ENCODE results near the gene TRIM72.
"Not testable (repeated sequence)": the region's sequence is repeated elsewhere in the genome, so short reads cannot be mapped to it uniquely, and the experiment has no call there.

Gene TRIM72, protein sequence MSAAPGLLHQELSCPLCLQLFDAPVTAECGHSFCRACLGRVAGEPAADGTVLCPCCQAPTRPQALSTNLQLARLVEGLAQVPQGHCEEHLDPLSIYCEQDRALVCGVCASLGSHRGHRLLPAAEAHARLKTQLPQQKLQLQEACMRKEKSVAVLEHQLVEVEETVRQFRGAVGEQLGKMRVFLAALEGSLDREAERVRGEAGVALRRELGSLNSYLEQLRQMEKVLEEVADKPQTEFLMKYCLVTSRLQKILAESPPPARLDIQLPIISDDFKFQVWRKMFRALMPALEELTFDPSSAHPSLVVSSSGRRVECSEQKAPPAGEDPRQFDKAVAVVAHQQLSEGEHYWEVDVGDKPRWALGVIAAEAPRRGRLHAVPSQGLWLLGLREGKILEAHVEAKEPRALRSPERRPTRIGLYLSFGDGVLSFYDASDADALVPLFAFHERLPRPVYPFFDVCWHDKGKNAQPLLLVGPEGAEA

GRCh38 chr16:31213877-31214707 is at the start of gene TRIM72:
TSS of gene TRIM72 (plus strand) at chr16:31214119. CDS start at chr16:31214739, 620 bp downstream.
- DNase-seq = no peak

- DNase-seq = no peak
These were observed 46.6 kb upstream of the TRIM72 start for GRCh38 chr16:31167315-31167714.

DNA sequence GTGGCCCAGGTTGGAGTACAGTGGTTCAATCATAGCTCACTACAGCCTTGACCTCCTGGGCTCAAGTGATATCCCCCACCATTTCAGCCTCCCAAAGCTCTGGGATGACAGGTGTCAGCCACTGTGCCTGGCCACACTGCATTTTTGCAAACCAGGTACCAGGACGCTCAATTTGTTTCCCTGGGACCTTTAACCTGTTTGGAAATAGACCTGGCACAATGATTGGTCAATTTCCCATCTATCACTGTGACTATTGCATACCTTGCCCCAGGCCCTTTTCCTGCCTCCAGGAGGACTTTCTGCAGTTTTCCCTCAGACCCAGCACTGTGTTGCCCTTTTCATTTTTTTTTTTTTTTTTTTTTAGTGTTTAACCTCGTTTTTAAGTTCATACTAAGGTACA is 45.1 kb upstream of the TRIM72 start:
- DNase-seq = no peak

- DNase-seq = not testable (repeated sequence)
These were observed 43.9 kb upstream of the TRIM72 start for GRCh38 chr16:31170048-31170447.

GRCh38 chr16:31177136-31177535 is 36.8 kb upstream of the TRIM72 start:
- DNase-seq = peak; percentile 22

- no peak for DNase-seq
These were observed 34.6 kb upstream of the TRIM72 start for GRCh38 chr16:31179219-31179746.

DNA sequence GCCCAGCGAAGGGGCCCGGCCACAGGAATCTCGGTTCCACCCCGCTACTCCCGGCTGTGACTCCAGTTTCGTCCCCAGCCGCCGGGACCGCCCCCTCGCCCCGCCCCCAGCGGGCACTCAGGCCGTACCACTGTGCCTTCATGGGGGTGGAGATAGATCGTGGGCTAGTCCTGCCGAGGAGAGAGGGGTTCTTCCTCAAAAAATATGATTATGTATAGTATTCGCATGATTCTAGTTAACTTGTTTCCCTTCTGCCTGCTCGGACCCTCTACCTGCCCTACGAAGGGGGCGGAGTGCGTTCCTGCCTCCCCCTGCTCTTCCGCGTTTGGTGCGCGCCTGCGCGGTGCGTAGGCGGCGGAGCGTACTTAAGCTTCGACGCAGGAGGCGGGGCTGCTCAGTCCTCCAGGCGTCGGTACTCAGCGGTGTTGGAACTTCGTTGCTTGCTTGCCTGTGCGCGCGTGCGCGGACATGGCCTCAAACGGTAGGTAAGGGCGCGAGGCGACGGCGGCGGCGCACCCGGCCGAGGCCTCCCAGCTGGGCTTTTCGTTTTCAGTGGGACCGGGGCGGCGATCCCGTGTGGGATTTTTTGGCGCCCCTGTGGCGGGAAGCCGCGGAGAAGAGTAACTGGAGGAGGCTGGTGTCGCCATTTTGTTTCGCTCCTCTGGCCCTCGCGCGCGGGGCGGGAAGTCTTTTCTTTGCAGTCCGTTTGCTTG is 34.0 kb upstream of the TRIM72 start, which contains the start of gene FUS:
TSS of gene FUS (plus strand) at position 393 of the 713 bp plus-strand sequence. CDS start at position 469, 76 bp downstream.
- peak; percentile 88 for DNase-seq

GRCh38 chr16:31181102-31181830 is 32.7 kb upstream of the TRIM72 start:
- peak; percentile 11 for DNase-seq

- no peak for DNase-seq
These were observed 31.5 kb upstream of the TRIM72 start for GRCh38 chr16:31182391-31182790.

DNA sequence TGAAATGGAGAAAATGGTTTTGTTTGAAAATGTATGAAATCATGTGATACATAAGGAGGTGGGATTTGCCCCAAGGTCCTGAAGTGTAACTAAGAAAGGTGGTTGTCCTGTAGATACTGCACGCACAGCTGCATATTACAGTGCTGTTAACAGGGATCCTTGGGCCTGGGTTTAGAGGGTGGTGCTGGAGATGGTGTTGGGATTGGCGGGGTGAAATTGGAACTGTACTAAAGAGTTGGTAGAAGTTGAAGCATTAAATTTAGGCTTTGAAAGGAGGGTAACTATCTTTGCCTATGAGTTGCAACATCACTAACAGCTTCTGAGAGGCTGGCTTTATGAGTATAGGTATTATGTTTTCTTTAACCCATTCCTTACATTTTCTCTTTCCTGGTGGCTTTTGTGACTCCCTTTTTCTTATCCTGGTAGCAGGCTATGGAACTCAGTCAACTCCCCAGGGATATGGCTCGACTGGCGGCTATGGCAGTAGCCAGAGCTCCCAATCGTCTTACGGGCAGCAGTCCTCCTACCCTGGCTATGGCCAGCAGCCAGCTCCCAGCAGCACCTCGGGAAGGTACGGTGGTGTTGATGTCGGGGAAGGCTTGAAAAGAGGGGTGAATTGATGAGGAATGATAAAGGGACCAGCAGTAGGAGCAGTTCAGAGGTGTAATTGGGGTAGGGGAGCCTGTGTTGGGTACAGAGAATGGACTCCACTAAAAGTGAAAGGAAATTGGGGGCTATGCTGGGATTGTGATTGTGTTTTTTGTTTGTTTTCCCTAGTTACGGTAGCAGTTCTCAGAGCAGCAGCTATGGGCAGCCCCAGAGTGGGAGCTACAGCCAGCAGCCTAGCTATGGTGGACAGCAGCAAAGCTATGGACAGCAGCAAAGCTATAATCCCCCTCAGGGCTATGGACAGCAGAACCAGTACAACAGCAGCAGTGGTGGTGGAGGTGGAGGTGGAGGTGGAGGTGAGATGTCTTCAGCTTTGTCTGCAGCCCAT is 30.2 kb upstream of the TRIM72 start:
- DNase-seq = no peak

DNA sequence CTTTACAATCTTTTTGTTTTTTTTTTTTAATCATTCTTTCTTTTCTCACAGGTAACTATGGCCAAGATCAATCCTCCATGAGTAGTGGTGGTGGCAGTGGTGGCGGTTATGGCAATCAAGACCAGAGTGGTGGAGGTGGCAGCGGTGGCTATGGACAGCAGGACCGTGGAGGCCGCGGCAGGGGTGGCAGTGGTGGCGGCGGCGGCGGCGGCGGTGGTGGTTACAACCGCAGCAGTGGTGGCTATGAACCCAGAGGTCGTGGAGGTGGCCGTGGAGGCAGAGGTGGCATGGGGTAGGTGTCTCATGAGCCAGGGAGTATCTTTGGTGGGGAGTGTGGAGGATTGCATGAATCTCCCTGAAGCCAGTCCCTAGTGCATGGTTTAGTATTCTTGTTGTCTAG is 29.0 kb upstream of the TRIM72 start:
- no peak for DNase-seq

DNA sequence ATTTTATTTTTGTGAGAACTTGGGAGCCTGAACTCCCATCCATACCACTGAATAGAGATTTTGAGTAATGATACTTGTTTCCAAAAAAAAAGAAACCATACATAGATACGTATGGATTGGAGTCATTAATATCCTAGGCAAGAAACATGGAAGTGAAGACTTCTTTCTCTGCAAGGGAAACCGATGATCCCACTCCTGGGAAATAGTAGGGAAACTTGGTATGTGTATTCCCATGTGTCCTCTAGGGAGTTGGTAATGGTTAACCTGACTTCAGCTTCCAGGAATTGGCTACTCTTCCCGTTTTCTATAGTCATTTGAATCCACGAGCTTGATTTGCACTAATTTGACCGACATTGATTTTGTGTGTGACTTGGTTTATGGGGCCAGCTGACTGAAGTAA is 28.6 kb upstream of the TRIM72 start:
- no peak for DNase-seq

- DNase-seq = no peak
These were observed 27.7 kb upstream of the TRIM72 start for GRCh38 chr16:31186176-31186575.

GRCh38 chr16:31186930-31187807 is 26.8 kb upstream of the TRIM72 start:
- no peak for DNase-seq

DNA sequence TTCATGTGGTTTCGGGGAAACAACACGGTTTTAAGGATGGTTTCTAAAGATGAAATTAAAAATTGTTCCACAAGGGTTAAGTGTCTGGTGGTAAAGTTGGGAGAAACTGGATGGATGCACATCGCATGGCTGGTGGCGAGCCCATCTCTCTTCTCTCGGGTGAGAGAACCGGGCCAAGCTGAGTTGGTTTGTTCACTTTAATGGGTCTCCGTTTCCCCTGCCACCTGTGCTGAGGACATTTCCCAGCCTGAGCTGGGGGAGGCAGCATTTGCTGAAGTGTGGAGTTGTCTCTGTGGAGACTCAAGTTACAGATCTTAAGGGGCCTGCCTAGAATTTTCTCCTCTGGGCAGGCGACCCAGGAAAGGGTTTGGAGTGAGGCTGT is 26.1 kb upstream of the TRIM72 start:
- no peak for DNase-seq

- no peak for DNase-seq
These were observed 25.2 kb upstream of the TRIM72 start for GRCh38 chr16:31188450-31189411.

- DNase-seq = no peak
These were observed 24.5 kb upstream of the TRIM72 start for GRCh38 chr16:31189412-31189778.

DNA sequence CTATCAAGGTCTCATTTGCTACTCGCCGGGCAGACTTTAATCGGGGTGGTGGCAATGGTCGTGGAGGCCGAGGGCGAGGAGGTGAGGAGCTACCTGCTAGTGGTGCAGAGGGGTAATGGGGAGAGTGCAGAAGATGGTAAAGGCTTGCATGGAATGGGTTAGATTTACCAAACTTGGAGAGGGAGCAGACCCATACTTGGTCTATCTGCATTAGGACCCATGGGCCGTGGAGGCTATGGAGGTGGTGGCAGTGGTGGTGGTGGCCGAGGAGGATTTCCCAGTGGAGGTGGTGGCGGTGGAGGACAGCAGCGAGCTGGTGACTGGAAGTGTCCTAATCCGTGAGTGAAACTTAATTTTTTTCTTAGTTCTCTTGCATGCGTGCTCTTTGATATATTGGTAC is 23.9 kb upstream of the TRIM72 start:
- DNase-seq = no peak

All from CD4-positive, alpha-beta T cell treated with Interferon gamma for 1 hour (primary cell).